Transverse colon (tissue), 4 donors: ENCODE measurements around the gene KRTAP5-9.

Experiments used
- CTCF ChIP-seq, 5 experiments: fragments of 200-600 bp in 3 of 5; fragments of 450-650 bp in 2 of 5; sonication (generic) in 3 of 5; IDR thresholded peaks; 1 replicate in 2 of 5; 2 replicates in 3 of 5; pipeline ENCODE4 v1.5.1; 2016 to 2017; ENCODE audit warnings: antibody characterized with exemption in 5 of 5, inconsistent platforms in 3 of 5, mild to moderate bottlenecking in 2 of 5, moderate library complexity in 1 of 5
- POLR2AphosphoS5 ChIP-seq, 3 donors: sonication (generic); formaldehyde crosslinking; IDR thresholded peaks; one replicate each; pipeline ENCODE4 v1.6.1; 2016; ENCODE audit warnings: antibody characterized with exemption in 3 of 3

- no peak for TF ChIP-seq CTCF (IDR thresholded peaks at IDR 0.05)
- no peak for TF ChIP-seq POLR2AphosphoS5 (IDR thresholded peaks at IDR 0.05)
These were observed 6.8 kb downstream of the KRTAP5-9 start for GRCh38 chr11:71554996-71555395.
